ENCODE results near the gene TAF11L3.
"Not testable (repeated sequence)": the region's sequence is repeated elsewhere in the genome, so short reads cannot be mapped to it uniquely, and the experiment has no call there.

Gene TAF11L3

DNA sequence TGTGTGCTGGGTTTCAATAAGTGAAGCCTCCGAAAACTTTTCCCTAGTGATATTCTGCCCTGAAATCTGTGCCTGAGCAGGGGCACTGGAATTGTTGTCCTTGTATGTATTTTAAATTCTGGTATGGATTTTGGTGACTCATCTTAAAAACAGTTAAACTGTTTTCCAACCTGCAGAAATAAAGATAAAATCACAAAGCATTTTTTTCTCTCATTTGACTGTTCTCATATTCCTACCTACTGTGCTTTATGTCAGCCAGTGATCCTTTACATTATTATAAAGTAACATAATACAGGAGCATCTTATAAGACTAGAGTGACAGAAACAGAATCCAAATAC lies 31.0 kb upstream of the TAF11L3 start:
- TF ChIP-seq, protein P1, sequence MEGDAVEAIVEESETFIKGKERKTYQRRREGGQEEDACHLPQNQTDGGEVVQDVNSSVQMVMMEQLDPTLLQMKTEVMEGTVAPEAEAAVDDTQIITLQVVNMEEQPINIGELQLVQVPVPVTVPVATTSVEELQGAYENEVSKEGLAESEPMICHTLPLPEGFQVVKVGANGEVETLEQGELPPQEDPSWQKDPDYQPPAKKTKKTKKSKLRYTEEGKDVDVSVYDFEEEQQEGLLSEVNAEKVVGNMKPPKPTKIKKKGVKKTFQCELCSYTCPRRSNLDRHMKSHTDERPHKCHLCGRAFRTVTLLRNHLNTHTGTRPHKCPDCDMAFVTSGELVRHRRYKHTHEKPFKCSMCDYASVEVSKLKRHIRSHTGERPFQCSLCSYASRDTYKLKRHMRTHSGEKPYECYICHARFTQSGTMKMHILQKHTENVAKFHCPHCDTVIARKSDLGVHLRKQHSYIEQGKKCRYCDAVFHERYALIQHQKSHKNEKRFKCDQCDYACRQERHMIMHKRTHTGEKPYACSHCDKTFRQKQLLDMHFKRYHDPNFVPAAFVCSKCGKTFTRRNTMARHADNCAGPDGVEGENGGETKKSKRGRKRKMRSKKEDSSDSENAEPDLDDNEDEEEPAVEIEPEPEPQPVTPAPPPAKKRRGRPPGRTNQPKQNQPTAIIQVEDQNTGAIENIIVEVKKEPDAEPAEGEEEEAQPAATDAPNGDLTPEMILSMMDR (IDR thresholded peaks at IDR 0.05; ENCODE audit: insufficient read depth, low read depth, low read length, missing control alignments) = no peak
- no peak for DNase-seq (ENCODE audit: low read depth)
- H3K4me3 ChIP-seq (ENCODE audit: low read depth, low read length) = no peak overlapping the region

DNA sequence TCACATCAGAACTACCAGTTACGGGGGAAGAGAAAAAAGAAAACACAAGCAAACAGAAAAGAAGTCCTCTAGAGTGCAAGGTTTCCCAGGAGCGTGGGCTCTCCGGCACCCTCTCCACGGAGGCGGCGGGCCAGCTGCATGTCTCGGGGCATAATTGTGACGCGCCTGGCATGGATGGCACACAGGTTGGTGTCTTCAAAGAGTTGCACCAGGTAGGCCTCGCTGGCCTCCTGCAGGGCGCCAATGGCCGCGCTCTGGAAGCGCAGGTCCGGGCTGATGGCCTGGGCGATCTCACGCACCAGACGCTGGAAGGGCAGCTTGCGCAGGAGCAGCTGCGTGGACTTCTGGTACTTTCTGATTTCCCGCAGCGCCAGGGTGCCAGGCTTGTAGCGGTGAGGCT lies 26.9 kb upstream of the TAF11L3 start:
- not testable (repeated sequence) for H3K4me3 ChIP-seq (ENCODE audit: low read depth, low read length); DNase-seq (ENCODE audit: low read depth)

DNA sequence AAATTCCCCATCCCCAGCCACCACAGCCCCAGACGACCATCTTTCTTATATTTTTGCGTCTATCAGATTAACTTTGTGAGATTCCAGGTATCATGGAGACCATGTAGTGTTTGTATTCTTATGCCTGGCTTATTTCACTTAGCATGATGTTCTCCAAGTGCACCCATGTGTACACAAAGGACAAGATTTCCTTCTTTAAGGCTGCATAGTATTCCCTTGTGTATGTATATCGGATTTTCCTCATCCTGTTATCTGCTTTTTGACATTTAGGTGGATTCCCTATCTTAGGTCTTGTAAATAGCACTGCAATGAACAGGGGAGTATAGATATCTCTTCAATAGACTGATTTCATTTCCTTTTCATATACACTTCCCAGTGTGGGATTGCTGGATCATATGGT lies 25.4 kb upstream of the TAF11L3 start:
- no peak overlapping the region for H3K4me3 ChIP-seq (ENCODE audit: low read depth, low read length)
- TF ChIP-seq, protein P1 (IDR thresholded peaks at IDR 0.05; ENCODE audit: insufficient read depth, low read depth, low read length, missing control alignments) = no peak
- no peak for DNase-seq (ENCODE audit: low read depth)

DNA sequence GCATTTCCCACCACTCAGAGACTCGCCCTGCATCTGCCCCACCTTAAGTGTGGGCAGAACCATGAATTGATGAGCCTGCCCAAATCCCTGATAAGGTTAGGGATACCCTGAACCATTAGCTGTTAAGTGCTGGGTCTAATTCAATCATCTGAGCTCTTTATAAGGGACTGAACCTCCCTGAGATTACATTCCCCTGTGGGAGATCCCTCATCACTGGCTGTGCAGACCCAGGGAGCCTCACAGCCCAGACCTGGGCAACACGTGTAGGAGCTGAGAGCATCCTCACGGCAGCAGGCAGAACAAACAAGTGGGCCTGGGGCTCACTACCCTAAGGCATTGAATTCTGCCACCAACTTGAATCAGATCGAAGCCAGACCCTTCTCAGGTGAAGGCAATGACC lies 20.7 kb upstream of the TAF11L3 start:
- TF ChIP-seq, protein P1 (IDR thresholded peaks at IDR 0.05; ENCODE audit: insufficient read depth, low read depth, low read length, missing control alignments) = no peak
- no peak overlapping the region for H3K4me3 ChIP-seq (ENCODE audit: low read depth, low read length)
- DNase-seq (ENCODE audit: low read depth) = no peak

DNA sequence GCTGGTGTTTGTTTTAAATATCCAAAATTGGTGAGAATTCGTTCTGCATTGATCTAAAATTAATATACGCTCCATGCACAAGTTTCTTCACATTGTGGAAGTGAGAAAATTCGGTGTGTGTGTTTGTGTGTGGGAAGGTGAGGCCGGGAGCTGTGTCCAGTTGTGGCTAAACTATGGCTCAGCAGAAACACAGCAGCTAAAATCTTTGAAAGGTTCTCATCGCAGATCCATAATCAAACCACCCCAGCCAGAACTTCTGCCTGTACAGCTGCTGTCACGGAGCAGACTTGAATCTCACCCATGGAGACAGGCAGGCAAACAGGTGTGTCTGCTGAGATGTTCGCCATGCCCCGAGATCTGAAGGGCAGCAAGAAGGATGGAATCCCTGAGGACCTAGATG lies 20.2 kb upstream of the TAF11L3 start, which contains the start of gene TAF11L2:
TAF11L2 (plus strand) TSS at position 301 of the 400 bp plus-strand sequence.
- not testable (repeated sequence) for H3K4me3 ChIP-seq (ENCODE audit: low read depth, low read length); DNase-seq (ENCODE audit: low read depth)

DNA sequence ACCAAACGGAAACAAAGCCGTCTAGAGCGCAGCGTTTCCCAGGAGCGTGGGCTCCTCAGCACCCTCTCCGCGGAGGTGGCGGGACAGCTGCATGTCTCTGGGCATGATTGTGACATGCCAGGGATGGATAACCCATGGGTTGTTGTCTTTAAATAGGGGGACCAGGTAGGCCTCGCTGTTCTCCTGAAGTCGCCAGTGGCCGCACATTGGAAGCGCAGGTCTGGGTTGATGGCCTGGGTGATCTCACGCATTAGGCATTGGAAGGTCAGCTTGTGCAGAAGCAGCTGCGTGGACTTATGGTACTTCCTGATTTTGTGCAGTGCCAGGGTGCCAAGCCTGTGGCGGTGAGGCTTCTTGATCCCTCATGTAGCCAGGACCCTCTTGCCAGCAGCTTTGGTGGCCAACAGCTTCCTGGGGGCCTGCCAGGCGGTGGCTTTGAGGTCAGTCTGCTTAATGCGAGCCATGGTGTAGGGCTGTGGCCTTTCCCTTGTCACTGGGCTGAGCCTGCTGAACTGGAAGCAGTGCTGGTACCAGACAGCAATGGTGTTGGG lies 6.3 kb upstream of the TAF11L3 start:
- H3K4me3 ChIP-seq (ENCODE audit: low read depth, low read length) = no peak overlapping the region

DNA sequence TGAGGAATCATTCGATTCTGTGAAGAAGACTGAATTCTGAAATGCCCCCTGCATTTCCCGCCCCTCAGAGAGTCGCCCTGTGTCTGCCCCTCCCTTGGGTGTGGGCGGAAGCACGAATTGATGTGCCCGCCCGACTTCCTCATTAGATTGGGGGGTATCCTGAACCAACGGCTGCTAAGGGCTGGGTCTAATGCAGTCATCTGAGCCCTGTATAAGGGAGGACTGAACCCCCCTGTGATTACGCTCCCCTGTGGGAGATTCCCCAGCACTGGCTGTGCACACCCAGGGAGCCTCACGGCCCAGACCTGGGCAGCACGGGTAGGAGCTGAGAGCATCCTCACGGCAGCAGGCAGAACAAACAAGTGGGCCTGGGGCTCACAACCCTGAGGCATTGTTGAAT lies 641 bp upstream of the TAF11L3 start:
- DNase-seq (ENCODE audit: low read depth); H3K4me3 ChIP-seq (ENCODE audit: low read depth, low read length): not testable (repeated sequence)

More for the DNA sequence above, 6.3 kb upstream of the TAF11L3 start:
- no peak for DNase-seq (ENCODE audit: low read depth)
- TF ChIP-seq, protein P1 (IDR thresholded peaks at IDR 0.05; ENCODE audit: insufficient read depth, low read depth, low read length, missing control alignments) = no peak

DNA sequence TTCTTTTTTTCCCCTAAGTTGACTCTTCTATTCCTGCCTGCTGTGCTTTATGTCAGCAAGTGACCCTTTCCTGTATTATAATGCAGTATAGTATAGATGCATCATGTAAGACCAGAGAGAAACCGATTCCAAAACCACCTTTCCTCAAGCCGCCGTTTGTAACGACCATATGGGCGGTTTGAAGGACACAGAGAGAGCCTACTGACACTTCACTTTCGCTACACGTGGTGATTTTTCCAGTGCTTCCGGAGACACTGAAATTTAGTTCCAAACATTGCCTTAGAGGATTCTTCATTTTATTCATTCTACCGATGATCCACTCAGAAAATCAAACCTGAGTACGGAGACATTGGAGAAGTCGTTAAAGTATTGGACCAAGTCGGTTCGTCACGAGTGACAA lies 1.3 kb downstream of the TAF11L3 start:
- H3K4me3 ChIP-seq (ENCODE audit: low read depth, low read length); DNase-seq (ENCODE audit: low read depth): not testable (repeated sequence)

DNA sequence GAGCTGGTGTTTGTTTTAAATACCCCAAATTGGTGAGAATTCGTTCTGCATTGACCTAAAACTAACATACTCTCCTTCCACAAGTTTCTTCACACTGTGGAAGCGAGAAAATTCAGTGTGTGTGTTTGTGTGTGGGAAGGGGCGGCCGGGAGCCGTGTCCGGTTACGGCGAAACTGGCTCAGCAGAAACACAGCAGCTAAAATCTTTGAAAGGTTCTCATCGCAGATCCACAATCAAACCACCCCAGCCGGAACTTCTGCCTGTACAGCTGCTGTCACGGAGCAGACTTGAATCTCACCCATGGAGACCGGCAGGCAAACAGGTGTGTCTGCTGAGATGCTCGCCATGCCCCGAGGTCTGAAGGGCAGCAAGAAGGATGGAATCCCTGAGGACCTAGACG lies 3.3 kb downstream of the TAF11L3 start, which contains the start of gene TAF11L4:
TAF11L4 (plus strand) TSS at position 301 of the 400 bp plus-strand sequence.
- not testable (repeated sequence) for H3K4me3 ChIP-seq (ENCODE audit: low read depth, low read length); DNase-seq (ENCODE audit: low read depth)

DNA sequence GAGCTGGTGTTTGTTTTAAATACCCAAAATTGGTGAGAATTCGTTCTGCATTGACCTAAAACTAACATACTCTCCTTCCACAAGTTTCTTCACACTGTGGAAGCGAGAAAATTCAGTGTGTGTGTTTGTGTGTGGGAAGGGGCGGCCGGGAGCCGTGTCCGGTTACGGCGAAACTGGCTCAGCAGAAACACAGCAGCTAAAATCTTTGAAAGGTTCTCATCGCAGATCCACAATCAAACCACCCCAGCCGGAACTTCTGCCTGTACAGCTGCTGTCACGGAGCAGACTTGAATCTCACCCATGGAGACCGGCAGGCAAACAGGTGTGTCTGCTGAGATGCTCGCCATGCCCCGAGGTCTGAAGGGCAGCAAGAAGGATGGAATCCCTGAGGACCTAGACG lies 6.8 kb downstream of the TAF11L3 start, which contains the start of gene TAF11L5:
TAF11L5 (plus strand) TSS at position 301 of the 400 bp plus-strand sequence.
- not testable (repeated sequence) for H3K4me3 ChIP-seq (ENCODE audit: low read depth, low read length); DNase-seq (ENCODE audit: low read depth)

DNA sequence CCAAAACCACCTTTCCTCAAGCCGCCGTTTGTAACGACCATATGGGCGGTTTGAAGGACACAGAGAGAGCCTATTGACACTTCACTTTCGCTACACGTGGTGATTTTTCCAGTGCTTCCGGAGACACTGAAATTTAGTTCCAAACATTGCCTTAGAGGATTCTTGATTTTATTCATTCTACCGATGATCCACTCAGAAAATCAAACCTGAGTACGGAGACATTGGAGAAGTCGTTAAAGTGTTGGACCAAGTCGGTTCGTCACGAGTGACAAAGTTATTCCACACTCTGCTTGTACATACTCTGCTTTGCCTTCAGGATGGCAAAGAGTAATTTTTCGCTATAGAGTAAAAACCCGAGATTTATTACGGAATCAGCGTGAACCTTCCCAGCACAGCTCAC lies 8.3 kb downstream of the TAF11L3 start:
- peak; percentile 26 for DNase-seq (ENCODE audit: low read depth)
- not testable (repeated sequence) for H3K4me3 ChIP-seq (ENCODE audit: low read depth, low read length)

DNA sequence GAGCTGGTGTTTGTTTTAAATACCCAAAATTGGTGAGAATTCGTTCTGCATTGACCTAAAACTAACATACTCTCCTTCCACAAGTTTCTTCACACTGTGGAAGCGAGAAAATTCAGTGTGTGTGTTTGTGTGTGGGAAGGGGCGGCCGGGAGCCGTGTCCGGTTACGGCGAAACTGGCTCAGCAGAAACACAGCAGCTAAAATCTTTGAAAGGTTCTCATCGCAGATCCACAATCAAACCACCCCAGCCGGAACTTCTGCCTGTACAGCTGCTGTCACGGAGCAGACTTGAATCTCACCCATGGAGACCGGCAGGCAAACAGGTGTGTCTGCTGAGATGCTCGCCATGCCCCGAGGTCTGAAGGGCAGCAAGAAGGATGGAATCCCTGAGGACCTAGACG lies 10.2 kb downstream of the TAF11L3 start, which contains the start of gene TAF11L6:
TAF11L6 (plus strand) TSS at position 301 of the 400 bp plus-strand sequence.
- not testable (repeated sequence) for DNase-seq (ENCODE audit: low read depth); H3K4me3 ChIP-seq (ENCODE audit: low read depth, low read length)

Measured in GM12865 (cell line).